ENCODE data around the gene NLN.
A peak's percentile ranks its signal among the peaks of the same experiment; 100 is the strongest.
"Not testable (repeated sequence)": the region's sequence is repeated elsewhere in the genome, so short reads cannot be mapped to it uniquely, and the experiment has no call there.

NLN gene

GRCh38 chr5:65771266-65771665, 49.3 kb downstream of the NLN start:
- Mint-ChIP-seq H3K27me3 (ENCODE audit: low read depth) (no peaks in the 10 kb centered on the region), H3K9me3 (no peaks in the 10 kb centered on the region)

GRCh38 chr5:65772963-65773362, 51.0 kb downstream of the NLN start:
- not testable (repeated sequence) for H3K4me3 Mint-ChIP-seq; H3K9me3 Mint-ChIP-seq; H3K27me3 Mint-ChIP-seq (ENCODE audit: low read depth); H3K27ac Mint-ChIP-seq; H3K36me3 Mint-ChIP-seq (ENCODE audit: low read depth)
- H3K4me1 Mint-ChIP-seq (ENCODE audit: low read depth), result peaks cover 17% of the 10 kb centered on the region

More at GRCh38 chr5:65771266-65771665, 49.3 kb downstream of the NLN start:
- Mint-ChIP-seq H3K36me3 (ENCODE audit: low read depth) (peaks cover 6% of the 10 kb centered on the region), H3K4me3 (no peak overlapping the region), H3K4me1 (ENCODE audit: low read depth) (peaks cover 20% of the 10 kb centered on the region), H3K27ac (no peak overlapping the region)

GRCh38 chr5:65774346-65774745, 52.3 kb downstream of the NLN start:
- Mint-ChIP-seq H3K4me1 (ENCODE audit: low read depth) (peaks cover 27% of the 10 kb centered on the region), H3K27ac (no peak overlapping the region), H3K4me3 (no peak overlapping the region), H3K36me3 (ENCODE audit: low read depth) (peaks cover 1% of the 10 kb centered on the region), H3K9me3 (no peaks in the 10 kb centered on the region), H3K27me3 (ENCODE audit: low read depth) (no peaks in the 10 kb centered on the region)

GRCh38 chr5:65775476-65775875, 53.5 kb downstream of the NLN start:
- Mint-ChIP-seq H3K4me1 (ENCODE audit: low read depth) (peaks cover 34% of the 10 kb centered on the region), H3K9me3 (no peaks in the 10 kb centered on the region), H3K36me3 (ENCODE audit: low read depth) (peaks cover 8% of the 10 kb centered on the region), H3K4me3 (no peak overlapping the region), H3K27ac (no peak overlapping the region), H3K27me3 (ENCODE audit: low read depth) (no peaks in the 10 kb centered on the region)

- Mint-ChIP-seq H3K27me3 (ENCODE audit: low read depth) (no peaks in the 10 kb centered on the region), H3K27ac (no peak overlapping the region), H3K4me3 (no peak overlapping the region), H3K36me3 (ENCODE audit: low read depth) (peaks cover 9% of the 10 kb centered on the region), H3K4me1 (ENCODE audit: low read depth) (peaks cover 34% of the 10 kb centered on the region), H3K9me3 (no peaks in the 10 kb centered on the region)
Measured at GRCh38 chr5:65776441-65777141, 54.6 kb downstream of the NLN start.

GRCh38 chr5:65778126-65778525, 56.1 kb downstream of the NLN start:
- Mint-ChIP-seq H3K4me1 (ENCODE audit: low read depth) (peaks cover 31% of the 10 kb centered on the region), H3K27ac (no peak overlapping the region), H3K36me3 (ENCODE audit: low read depth) (peaks cover 15% of the 10 kb centered on the region), H3K9me3 (no peaks in the 10 kb centered on the region), H3K4me3 (no peak overlapping the region), H3K27me3 (ENCODE audit: low read depth) (no peaks in the 10 kb centered on the region)

- Mint-ChIP-seq H3K9me3 (no peaks in the 10 kb centered on the region), H3K27ac (peak overlapping the region; percentile 28), H3K36me3 (ENCODE audit: low read depth) (peaks cover 15% of the 10 kb centered on the region), H3K4me3 (peak overlapping the region; percentile 4), H3K4me1 (ENCODE audit: low read depth) (peaks cover 26% of the 10 kb centered on the region), H3K27me3 (ENCODE audit: low read depth) (no peaks in the 10 kb centered on the region)
Measured at GRCh38 chr5:65779643-65780042, 57.6 kb downstream of the NLN start.

- H3K4me1 Mint-ChIP-seq (ENCODE audit: low read depth); H3K4me3 Mint-ChIP-seq; H3K27ac Mint-ChIP-seq; H3K27me3 Mint-ChIP-seq (ENCODE audit: low read depth): not testable (repeated sequence)
- Mint-ChIP-seq H3K9me3 (peaks cover 11% of the 10 kb centered on the region), H3K36me3 (ENCODE audit: low read depth) (peaks cover 21% of the 10 kb centered on the region)
Measured at GRCh38 chr5:65788296-65788695, 66.3 kb downstream of the NLN start.

- peaks cover 11% of the 10 kb centered on the region for H3K9me3 Mint-ChIP-seq
- H3K27me3 Mint-ChIP-seq (ENCODE audit: low read depth), result no peaks in the 10 kb centered on the region
- no peak overlapping the region for H3K4me3 Mint-ChIP-seq
- no peak overlapping the region for H3K27ac Mint-ChIP-seq
- peaks cover 8% of the 10 kb centered on the region for H3K4me1 Mint-ChIP-seq (ENCODE audit: low read depth)
- peaks cover 19% of the 10 kb centered on the region for H3K36me3 Mint-ChIP-seq (ENCODE audit: low read depth)
Measured at GRCh38 chr5:65790371-65791163, 68.6 kb downstream of the NLN start.

GRCh38 chr5:65791712-65792673, 70.0 kb downstream of the NLN start:
- Mint-ChIP-seq H3K9me3 (peaks cover 11% of the 10 kb centered on the region), H3K4me1 (ENCODE audit: low read depth) (peaks cover 8% of the 10 kb centered on the region), H3K36me3 (ENCODE audit: low read depth) (peaks cover 19% of the 10 kb centered on the region), H3K27me3 (ENCODE audit: low read depth) (no peaks in the 10 kb centered on the region), H3K27ac (no peak overlapping the region), H3K4me3 (no peak overlapping the region)

- Mint-ChIP-seq H3K9me3 (no peaks in the 10 kb centered on the region), H3K4me1 (ENCODE audit: low read depth) (peaks cover 2% of the 10 kb centered on the region), H3K27ac (no peak overlapping the region), H3K4me3 (no peak overlapping the region), H3K36me3 (ENCODE audit: low read depth) (no peaks in the 10 kb centered on the region), H3K27me3 (ENCODE audit: low read depth) (no peaks in the 10 kb centered on the region)
Measured at GRCh38 chr5:65796269-65796668, 74.3 kb downstream of the NLN start.

- Mint-ChIP-seq H3K27ac (no peak overlapping the region), H3K4me1 (ENCODE audit: low read depth) (peaks cover 5% of the 10 kb centered on the region), H3K27me3 (ENCODE audit: low read depth) (no peaks in the 10 kb centered on the region), H3K4me3 (no peak overlapping the region), H3K9me3 (peaks cover 3% of the 10 kb centered on the region), H3K36me3 (ENCODE audit: low read depth) (peaks cover 3% of the 10 kb centered on the region)
Measured at GRCh38 chr5:65796751-65797316, 74.8 kb downstream of the NLN start.

- peaks cover 6% of the 10 kb centered on the region for H3K9me3 Mint-ChIP-seq
- peaks cover 6% of the 10 kb centered on the region for H3K36me3 Mint-ChIP-seq (ENCODE audit: low read depth)
- no peaks in the 10 kb centered on the region for H3K27me3 Mint-ChIP-seq (ENCODE audit: low read depth)
- peaks cover 7% of the 10 kb centered on the region for H3K4me1 Mint-ChIP-seq (ENCODE audit: low read depth)
- no peak overlapping the region for H3K27ac Mint-ChIP-seq
- H3K4me3 Mint-ChIP-seq, result no peak overlapping the region
Measured at GRCh38 chr5:65797481-65797880, 75.5 kb downstream of the NLN start.

GRCh38 chr5:65799857-65800256, 77.9 kb downstream of the NLN start:
- Mint-ChIP-seq H3K27ac (no peak overlapping the region), H3K27me3 (ENCODE audit: low read depth) (no peaks in the 10 kb centered on the region), H3K4me3 (no peak overlapping the region), H3K9me3 (peaks cover 6% of the 10 kb centered on the region), H3K4me1 (ENCODE audit: low read depth) (peaks cover 19% of the 10 kb centered on the region), H3K36me3 (ENCODE audit: low read depth) (peaks cover 10% of the 10 kb centered on the region)
